HG03439 (cell line): Measurements from ENCODE around the gene PLXND1.
"Not testable (repeated sequence)": the region's sequence is repeated elsewhere in the genome, so short reads cannot be mapped to it uniquely, and the experiment has no call there.

Experiments
- ATAC-seq: cut with Tn5 transposase; IDR thresholded peaks from one replicate; pipeline ENCODE4 v1.9.1; 2021; ENCODE audit warnings: mild to moderate bottlenecking, moderate library complexity; ENCODE audit not compliant: unreplicated experiment

Gene PLXND1

DNA sequence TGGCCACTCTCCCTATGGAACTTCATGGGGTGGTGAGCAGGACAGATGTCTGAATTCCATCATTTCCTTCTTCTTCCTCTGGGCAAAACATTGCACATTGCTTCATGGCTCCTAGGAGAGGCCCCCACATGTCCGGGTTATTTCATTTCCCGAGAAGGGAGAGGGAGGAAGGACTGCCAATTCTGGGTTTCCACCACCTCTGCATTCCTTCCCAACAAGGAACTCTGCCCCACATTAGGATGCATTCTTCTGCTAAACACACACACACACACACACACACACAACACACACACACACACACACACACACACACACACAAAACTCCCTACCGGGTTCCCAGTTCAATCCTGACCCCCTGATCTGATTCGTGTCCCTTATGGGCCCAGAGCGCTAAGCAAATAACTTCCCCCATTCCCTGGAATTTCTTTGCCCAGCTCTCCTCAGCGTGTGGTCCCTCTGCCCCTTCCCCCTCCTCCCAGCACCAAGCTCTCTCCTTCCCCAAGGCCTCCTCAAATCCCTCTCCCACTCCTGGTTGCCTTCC, 76.2 kb downstream of the PLXND1 start:
- no peak for ATAC-seq

DNA sequence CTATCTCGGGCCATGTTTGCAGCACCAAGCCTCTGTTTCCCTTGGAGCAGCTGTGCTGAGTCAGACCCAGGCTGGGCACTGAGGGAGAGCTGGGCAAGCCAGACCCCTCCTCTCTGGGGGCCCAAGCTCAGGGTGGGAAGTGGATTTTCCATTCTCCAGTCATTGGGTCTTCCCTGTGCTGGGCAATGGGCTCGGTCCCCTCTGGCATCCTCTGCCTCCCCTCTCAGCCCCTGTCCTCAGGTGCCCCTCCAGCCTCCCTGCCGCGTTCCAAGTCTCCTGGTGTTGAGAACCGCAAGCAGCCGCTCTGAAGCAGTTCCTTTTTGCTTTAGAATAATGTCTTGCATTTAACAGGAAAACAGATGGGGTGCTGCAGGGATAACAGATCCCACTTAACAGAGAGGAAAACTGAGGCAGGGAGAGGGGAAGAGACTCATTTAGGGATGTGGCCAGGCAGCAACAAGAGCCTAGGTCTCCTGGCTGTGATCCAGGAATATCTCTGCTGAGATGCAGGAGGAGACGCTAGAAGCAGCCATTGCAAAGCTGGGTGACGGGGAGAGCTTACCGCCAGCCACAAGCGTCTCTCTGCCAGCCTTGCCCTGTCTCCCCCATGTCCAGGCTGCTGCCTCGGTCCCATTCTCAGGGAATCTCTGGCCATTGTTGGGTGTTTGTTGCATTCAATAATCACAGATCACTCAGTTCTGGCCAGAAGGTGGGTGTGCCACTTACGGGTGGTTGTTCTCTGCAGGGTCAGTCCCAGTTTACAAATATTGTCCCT, 76.9 kb downstream of the PLXND1 start:
- ATAC-seq: no peak

DNA sequence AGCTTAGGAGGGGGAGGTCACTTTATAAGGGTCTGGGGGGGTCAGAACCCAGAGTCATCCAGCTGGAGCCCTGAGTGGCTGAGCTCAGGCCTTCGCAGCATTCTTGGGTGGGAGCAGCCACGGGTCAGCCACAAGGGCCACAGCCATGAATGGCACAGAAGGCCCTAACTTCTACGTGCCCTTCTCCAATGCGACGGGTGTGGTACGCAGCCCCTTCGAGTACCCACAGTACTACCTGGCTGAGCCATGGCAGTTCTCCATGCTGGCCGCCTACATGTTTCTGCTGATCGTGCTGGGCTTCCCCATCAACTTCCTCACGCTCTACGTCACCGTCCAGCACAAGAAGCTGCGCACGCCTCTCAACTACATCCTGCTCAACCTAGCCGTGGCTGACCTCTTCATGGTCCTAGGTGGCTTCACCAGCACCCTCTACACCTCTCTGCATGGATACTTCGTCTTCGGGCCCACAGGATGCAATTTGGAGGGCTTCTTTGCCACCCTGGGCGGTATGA, 77.8 kb downstream of the PLXND1 start, which contains the start of gene RHO:
TSS of gene RHO (plus strand) at position 51 of the 512 bp plus-strand sequence. CDS start at position 146, 95 bp downstream.
- ATAC-seq: no peak

DNA sequence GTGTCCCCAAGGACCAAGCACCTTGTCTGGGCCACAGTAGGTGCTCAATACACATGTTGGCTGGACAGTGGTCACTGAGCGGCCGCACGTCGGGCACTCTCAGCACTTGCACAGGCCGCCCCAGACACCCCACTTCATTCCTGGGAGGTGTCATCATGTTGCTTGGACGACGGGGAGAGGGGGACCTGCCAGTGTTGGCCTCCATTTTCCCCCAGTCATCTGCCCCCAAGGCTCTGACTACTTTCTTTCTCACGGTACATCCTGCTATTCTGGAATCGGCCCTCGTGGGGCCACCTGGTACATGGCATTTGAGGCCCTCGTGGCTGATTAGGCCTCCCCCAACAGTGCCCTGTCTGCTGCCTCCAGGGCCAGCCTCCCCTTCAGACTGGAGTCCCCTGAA, 79.2 kb downstream of the PLXND1 start:
- ATAC-seq: no peak

DNA sequence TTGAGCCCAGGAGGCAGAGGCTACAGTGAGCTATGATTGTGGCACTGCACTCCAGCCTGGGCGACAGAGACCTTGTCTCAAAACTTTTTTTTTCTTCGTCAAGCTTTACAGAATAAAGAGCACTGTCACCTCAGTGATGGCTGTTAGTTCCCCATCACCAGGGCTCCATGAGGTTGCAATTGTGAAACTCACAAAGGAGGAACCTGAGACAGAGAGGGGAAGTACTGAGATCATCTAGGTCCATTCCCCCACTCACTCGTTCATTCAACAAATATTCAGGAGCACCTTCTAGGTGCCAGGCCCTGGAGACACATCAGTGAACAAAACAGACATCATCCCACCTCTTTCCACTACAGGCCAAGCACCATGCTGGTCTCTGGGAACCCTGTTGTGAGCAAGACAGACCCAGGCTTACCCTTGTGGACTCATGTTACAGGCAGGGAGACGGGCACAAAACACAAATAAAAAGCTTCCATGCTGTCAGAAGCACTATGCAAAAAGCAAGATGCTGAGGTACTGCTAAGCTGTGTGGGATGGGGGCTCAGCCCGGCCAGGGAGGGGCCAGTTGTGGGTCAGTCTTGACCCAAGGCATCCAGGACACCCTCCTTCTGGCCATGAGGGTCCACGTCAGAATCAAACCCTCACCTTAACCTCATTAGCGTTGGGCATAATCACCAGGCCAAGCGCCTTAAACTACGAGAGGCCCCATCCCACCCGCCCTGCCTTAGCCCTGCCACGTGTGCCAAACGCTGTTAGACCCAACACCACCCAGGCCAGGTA, 80.2 kb downstream of the PLXND1 start:
- ATAC-seq: peak; percentile 77

DNA sequence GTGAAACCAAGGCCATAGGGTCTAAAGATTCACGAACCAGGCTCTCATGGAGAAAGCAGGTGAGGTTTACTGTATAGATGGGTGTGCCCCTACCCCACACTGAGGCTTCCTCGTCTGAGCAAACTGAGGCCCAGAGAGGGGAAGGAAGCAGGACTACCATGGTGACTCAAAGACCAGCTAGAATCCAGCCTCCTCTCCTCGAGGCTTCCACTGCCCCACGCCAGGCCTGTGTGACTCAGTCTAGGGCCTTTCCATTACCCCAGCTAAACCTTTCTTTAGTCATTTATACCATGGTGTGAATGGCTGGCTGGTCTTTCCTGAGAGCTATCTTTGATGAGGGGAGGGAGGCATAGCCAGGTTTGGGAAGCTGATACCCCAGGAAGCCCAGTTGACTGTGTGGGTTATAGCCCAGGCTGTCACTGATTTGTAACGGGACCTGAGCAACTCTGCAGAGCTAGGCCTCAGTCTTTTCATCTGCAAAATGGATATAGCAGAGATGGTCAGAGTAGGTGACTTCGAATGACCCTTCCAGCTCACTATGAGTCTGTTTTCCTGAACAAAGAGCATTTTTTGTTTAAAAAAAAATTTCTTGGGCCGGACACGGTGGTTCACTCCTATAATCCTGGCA, 81.0 kb downstream of the PLXND1 start:
- no peak for ATAC-seq

DNA sequence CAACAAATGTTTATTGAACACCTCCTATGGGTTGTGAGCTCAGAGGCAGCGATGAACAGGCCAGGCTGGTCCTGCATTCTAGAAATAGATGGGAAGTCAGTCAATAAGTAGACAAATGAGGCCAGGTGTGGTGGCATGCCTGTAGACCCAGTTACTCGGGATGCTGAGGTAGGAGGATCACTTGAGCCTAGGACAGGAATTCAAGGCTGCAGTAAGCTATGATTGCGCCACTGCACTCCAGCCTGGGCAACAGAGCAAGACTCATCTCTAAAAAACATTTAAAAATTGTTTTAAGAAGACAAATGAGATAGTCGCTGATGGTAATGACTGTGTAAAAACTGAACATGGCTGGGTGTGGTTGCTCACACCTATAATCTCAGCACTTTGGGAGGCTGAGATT, 82.4 kb downstream of the PLXND1 start:
- no peak for ATAC-seq

DNA sequence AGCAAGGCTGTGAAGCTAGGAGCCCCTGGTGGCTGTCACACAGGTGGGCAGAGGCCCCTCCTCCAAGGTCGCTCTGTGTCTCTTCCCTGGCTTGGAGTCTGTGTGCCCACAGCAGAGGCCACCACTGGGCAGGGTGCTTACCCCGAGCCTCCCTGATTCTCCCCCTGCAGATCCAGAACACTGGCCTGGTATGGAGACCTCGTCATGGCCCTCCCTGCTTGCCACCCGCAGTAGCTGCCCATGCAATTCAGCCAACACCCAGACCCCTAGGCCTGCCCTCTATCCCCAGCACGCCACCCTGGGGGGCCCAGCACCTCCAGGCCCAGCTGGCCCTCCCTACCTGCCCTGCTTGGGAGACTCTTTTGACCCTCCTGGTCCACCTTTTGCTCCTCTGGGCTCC, 83.5 kb downstream of the PLXND1 start:
- ATAC-seq: no peak

DNA sequence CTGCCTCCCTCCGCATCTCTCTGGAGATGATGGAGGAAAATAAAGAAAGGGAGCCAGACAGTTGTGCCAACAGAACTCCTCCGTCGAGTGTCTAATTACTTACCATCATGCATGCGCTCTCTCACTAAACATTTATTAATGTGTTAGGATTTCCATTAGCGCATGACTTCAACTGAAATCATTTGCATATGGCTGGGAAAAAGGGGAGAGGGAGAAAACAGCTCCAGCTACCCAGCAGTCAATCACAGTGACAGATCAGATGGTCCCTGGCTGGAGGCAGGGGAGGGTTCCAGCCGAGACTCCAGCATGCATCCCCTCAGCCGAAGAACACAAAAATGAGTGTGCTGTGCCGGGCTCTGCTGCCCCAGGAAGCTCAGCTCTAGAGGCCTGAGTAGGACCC, 84.9 kb downstream of the PLXND1 start:
- no peak for ATAC-seq

DNA sequence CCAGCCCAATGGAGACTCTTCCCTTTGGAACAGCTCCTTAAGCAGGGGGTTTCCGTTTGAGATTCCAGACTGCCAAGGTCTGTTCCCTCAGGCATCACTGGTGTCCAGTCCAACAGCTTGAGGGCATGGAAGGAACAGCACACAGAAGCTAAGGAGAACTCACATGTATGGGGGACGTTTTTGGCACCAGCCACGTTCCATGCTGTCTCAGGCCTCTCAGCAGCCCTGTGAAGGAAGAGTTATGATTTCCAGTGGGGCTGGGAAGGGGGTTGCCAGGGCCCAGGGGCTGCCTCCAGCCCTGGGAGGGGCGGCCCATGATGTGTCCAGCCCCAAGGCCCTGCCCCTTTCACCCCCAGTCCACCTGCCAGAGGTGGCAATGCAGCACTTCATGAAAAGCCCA, 85.5 kb downstream of the PLXND1 start:
- ATAC-seq: no peak

DNA sequence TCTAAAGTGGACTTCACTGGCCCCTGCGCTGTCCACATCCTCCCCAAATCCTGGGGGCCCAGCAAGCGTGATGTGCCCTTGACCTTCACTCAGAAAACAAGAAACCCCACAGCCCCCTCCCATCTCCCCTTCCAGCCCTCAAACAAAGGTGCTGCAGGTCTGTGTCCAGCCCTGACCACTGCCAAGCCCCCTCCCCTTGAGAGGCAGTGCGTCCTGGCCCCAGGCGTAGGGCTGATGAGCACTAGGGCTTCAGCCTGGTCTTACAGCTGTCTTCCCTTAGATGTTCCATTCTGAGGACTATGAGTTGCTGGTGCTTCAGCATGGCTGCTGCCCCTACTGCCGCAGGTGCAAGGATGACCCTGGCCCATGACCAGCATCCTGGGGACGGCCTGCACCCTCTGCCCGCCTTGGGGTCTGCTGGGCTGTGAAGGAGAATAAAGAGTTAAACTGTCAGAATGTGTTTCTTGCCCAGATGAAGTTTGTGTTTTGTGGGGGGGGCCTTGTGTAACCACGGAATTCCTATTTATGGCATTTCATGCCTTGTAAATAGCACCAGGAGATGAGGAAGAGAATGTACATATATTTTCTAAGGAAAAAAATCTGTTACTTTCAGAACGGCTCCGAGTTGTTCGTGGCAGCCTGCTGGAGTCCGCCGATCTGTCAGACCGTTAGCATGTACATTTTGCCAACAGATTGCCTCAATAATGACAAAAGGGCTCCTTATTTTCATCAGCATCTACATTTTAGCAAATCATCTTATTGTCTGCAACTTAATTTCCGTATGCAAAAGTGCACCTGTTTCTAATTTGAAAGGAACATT, 86.4 kb downstream of the PLXND1 start:
- ATAC-seq: no peak

DNA sequence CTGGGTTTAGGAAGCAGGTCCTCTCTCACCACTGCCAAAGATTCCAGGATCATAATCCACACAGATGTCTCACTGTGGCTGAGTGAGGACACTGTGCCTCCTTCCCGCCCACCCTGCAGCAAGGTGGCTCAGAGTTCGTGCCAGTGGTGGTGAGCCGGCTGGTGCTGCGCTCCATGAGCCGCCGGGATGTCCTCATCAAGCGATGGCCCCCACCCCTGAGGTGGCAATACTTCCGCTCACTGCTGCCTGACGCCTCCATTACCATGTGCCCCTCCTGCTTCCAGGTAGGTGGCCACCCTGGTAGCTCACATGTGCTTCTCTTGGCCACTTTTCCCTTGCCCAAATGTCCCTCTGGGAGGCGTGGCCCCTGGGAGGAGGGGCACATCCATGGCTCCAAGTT, 87.0 kb downstream of the PLXND1 start:
- ATAC-seq: no peak

DNA sequence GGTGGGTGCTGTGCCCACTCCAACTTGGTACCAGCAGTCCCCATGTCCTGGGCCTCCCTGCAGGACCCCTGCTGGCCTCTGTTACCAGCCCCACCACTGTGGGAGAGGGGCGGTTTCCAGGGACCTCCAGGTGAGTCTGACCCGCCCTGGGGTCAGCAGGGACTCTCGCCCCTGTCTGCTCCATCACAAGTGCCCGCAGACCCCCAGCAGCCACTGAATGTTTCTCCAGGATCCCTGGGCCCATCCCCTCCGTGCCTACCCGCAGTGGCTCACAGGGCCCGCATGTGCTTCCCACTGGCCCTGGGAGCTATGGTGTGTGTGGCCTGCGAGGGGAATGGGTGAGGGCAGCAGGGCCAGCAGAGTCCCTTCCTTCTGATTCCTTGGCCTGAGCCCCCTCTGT, 87.9 kb downstream of the PLXND1 start:
- ATAC-seq: no peak

DNA sequence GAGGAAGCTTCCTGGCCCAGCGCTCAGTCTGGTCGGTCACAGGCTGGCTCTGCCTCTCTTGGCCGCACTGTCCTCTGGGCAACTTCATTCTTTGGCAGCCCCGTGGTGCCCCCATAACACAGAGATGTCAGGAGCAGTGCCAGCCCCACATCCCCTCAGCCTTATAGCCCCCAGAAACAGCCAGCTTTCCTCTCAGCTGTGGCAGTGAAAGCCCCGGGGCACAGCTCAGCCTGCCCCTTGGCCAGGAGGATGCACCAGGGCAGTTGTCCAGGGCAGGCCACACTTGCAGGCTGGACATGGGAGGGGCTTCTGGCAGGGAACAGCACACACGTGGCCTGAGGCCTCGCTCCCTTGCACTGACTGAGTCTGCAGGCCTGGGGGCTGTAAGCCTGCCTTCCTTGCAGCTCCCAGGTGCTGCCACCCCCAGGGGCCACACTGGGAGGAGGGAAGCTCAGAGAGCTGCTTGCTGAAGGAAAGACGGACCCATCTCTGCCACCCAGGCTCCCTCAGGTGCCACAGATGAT, 88.4 kb downstream of the PLXND1 start:
- no peak for ATAC-seq

DNA sequence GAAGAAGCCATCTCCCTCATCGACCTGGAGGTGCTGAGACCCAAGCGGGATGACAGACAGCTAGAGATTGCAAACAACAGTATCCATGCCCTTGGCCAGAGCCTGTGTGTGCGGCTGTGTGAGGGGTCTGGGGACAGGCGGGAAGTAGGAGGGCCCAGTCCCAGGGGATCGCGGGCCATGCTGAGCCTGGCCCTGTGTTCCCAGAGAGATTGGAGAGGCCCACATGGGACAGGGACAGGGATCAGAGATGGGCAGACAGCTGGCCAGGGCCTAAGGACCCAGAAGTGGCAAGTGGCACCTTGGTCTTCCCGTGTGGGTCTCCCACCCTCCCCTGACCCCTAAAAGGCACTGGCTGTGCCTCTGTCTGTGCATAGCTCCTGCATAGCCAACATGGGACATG, 89.0 kb downstream of the PLXND1 start:
- ATAC-seq: no peak

DNA sequence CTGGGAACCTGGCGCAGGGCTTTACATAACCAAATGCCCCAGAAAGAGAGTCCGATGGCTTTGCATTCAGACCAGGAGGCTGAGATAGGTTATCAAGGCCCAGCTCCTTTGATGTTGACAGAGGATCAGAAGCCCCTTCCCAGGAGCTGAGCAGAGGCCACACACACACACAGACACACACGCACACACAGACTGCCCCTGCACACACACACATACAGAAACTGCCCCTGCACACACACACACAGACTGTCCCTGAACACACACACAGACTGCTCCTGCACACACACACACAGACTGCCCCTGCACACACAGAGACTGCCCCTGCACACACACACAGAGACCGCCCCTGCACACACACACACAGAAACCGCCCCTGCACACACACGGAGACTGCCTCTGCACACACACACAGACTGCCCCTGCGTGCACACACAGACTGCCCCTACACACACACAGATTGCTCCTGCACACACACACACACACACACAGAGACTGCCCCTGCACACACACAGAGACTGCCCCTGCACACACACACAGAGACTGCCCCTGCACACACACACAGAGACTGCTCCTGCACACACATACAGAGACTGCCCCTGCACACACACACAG, 90.5 kb downstream of the PLXND1 start:
- not testable (repeated sequence) for ATAC-seq

DNA sequence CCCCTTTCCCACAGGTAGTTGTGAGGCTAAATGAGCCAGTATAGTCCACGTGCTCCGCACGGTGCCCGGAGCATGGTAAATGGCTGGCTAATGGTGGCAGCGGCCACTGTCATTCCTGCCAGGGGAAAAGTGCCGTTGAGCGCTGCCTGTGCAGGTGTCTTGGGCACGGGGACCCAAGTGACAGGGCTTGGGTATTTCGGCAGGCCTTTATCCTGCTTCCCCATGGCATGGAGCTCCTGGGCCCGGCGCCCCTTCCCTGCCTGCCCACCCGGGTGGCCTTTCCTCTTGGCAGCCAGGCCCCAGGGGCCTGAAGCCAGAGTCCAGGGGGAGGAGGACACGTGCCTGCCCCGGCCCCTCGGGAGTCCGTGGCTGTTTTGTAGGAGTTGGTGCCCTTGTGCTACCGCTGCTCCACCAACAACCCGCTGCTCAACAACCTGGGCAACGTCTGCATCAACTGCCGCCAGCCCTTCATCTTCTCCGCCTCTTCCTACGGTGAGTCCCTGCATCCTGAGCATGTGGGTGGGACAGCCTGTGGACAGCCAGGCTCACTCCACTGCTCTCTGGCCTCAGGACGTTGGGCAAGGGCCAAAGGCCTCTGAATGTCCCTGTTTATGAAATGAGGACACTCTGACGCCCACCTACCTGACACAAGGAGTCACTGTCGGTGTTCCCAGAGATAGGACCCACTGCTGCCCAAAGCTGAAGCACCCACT, 91.2 kb downstream of the PLXND1 start:
- ATAC-seq: not testable (repeated sequence)

DNA sequence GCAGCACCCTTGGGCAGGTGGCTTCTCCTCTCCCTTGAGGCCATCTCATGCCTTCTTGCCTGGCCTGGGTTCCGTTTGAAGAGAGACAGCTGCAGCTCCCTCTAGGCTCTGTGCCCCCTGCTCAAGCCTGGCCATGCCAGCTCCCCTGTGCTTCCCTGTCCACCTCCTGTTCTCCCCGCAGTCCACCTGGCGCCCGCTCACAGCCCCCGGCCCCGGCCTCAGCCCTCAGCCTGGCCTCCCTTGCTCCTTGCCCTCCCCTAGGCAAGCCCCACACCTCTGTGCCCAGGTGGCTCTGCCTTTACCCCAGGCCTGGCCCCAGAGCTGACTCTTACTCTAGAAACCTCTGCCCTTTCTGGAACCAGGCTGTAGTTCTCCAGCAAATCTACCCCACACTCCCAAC, 91.9 kb downstream of the PLXND1 start:
- no peak for ATAC-seq

DNA sequence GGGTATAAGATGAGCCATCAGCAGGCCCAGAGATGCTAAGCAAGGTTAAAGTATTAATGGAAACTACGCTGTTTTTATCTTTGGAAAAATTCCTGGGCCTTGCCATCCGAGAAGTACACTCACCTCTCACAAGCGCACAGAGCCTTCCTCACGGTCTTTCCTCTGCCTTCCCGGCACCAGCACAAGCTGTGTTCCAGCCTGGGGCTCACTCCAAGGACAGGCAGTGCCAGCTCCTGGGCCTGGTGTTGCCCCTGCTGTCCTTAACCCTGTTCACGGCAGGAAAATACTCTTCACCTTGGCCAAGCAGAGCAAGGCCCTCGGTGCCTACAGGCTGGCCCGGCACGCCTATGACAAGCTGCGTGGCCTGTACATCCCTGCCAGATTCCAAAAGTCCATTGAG, 92.4 kb downstream of the PLXND1 start:
- ATAC-seq: no peak
